Activated CD8-positive, alpha-beta T cell treated with anti-CD3 and anti-CD28 coated beads for 36 hours (primary cell): Measurements from ENCODE around the gene CSTF1. TPM values are rescaled to one million over a fixed set of nuclear protein-coding genes. Genes with fewer than 3 reads are reported as not detected.

ENCODE experiments used
- ATAC-seq: fragments of 200-7000 bp; cut with Tn5 transposase; one replicate; pipeline ENCODE4 v1.10.0; 2021; ENCODE audit warnings: mild to moderate bottlenecking, moderate library complexity
- CTCF ChIA-PET: fragments of 350-600 bp; sonication (Branson Sonifier 250); formaldehyde crosslinking; loops from one replicate; lab custom pipeline; 2021; ENCODE audit warnings: antibody characterized with exemption; lab: Charles Lee
- POLR2A ChIA-PET: fragments of 350-600 bp; sonication (Branson Sonifier 250); formaldehyde crosslinking; loops from one replicate; lab custom pipeline; 2021; ENCODE audit warnings: antibody characterized with exemption; lab: Charles Lee
- DNase-seq: peaks from one replicate; pipeline ENCODE4 v3.0.0-alpha.2; 2020
- H3K27ac Mint-ChIP-seq: one replicate; pipeline ENCODE4 v1.8.0; 2021; ENCODE audit warnings: mild to moderate bottlenecking, mixed read lengths
- H3K27me3 Mint-ChIP-seq: one replicate; pipeline ENCODE4 v1.8.0; 2021; ENCODE audit warnings: mixed read lengths
- H3K36me3 Mint-ChIP-seq: one replicate; pipeline ENCODE4 v1.8.0; 2021; ENCODE audit warnings: low read depth, mixed read lengths
- H3K4me1 Mint-ChIP-seq: one replicate; pipeline ENCODE4 v1.8.0; 2021; ENCODE audit warnings: low read depth, mixed read lengths
- H3K4me3 Mint-ChIP-seq: one replicate; pipeline ENCODE4 v1.8.0; 2021; ENCODE audit warnings: mild to moderate bottlenecking, moderate library complexity, mixed read lengths
- H3K9me3 Mint-ChIP-seq: one replicate; pipeline ENCODE4 v1.8.0; 2021; ENCODE audit warnings: mixed read lengths
- intact Hi-C: fragments of 100-400 bp; cut with micrococcal nuclease; formaldehyde crosslinking; loops from one replicate; pipeline ENCODE4 v1.10.0; 2022
- total RNA-seq, 2 experiments: library from RNA; stranded (reverse); gene quantifications; one replicate each; pipeline ENCODE4 v1.2.3, GENCODE V29; 2021
- TF ChIP-seq, protein P1 (sequence below): fragments of 200-600 bp; IDR thresholded peaks from one replicate; pipeline ENCODE4 v1.8.0; 2022; ENCODE audit warnings: antibody characterized with exemption, mild to moderate bottlenecking

The CSTF1 gene
- total RNA-seq, 2 experiments from 2014 or later, result 63.4 to 66.2 TPM

DNA sequence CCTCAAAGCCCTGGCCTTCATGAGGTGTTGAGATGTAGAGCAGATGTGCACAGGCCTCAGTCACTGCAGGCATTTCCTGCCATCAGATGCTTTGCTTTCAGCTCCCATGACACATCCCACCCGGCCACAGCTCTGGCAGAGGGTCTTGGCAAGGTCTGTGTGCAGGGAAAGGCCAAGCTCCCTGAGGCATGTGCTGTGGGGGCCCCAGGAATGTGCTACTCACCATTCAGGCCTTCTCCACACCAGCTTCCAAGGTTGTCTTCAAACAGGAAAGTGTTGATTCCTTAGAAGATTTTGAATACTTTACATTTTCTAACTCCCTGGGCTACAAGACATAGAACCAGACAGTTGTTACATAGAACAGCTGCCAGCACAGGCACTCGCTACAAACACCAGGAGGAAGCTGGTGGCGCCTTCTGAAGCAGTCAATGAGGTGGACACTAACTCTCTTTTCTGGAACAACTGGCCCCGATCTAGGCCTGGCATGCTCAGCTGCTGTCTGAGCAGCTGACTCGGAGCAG lies 47.4 kb downstream of the CSTF1 start:
- DNase-seq (peak; percentile 64), ATAC-seq (peak; percentile 61)
- ChIA-PET CTCF (interaction anchor here (0.8 to 1.5 kb wide), 4 partner anchors 15 to 29 kb away, joined by 3 to 4 read pairs (median 4); no protein-coding TSS in a partner anchor), POLR2A (interaction anchor here (0.7 to 1.6 kb wide), 7 partner anchors 11 to 29 kb away, joined by 3 to 10 read pairs (median 3); partner anchors contain the start of gene RTF2)
- intact Hi-C loops, result no loop called here
- Mint-ChIP-seq H3K4me3 (peak overlapping the region; percentile 56), H3K4me1 (peaks cover 49% of the 10 kb centered on the region), H3K27me3 (no peaks in the 10 kb centered on the region), H3K36me3 (peaks cover 14% of the 10 kb centered on the region), H3K9me3 (no peaks in the 10 kb centered on the region), H3K27ac (peak overlapping the region; percentile 96)
- TF ChIP-seq, protein P1, sequence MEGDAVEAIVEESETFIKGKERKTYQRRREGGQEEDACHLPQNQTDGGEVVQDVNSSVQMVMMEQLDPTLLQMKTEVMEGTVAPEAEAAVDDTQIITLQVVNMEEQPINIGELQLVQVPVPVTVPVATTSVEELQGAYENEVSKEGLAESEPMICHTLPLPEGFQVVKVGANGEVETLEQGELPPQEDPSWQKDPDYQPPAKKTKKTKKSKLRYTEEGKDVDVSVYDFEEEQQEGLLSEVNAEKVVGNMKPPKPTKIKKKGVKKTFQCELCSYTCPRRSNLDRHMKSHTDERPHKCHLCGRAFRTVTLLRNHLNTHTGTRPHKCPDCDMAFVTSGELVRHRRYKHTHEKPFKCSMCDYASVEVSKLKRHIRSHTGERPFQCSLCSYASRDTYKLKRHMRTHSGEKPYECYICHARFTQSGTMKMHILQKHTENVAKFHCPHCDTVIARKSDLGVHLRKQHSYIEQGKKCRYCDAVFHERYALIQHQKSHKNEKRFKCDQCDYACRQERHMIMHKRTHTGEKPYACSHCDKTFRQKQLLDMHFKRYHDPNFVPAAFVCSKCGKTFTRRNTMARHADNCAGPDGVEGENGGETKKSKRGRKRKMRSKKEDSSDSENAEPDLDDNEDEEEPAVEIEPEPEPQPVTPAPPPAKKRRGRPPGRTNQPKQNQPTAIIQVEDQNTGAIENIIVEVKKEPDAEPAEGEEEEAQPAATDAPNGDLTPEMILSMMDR, result no peak

DNA sequence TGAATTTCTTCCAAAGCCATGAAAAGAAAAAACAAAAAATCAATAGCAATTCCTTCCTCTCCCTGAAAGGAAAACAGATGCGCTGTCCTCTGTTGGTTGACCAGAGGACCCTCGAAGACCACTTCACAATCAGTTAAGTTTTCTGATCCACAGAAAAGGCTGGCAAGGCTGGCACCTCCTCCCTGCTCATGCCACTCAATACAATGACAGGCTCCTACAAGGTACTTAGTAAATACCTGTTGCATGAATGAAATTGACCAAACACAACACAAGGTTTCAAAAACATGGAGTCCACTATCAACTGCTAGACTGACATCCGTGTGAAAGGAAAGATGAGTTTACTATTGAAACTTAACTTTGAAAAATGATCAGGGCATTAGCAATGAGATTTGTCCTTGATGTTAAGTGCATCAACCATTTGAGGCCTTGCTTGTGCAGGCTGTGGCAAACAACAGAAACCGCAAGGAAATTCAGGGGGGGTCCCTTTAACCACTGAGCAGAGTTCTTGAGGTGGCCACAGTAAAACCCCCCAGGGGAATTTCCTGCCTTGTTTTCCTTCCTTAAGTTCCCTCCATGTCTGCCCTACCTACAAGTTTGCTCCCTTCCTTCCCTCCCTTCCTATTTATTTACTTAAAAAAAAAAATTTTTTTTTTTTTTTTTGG lies 48.0 kb downstream of the CSTF1 start:
- Mint-ChIP-seq H3K4me1 (peaks cover 46% of the 10 kb centered on the region), H3K27me3 (no peaks in the 10 kb centered on the region), H3K27ac (peak overlapping the region; percentile 96), H3K4me3 (peak overlapping the region; percentile 56), H3K36me3 (peaks cover 14% of the 10 kb centered on the region), H3K9me3 (no peaks in the 10 kb centered on the region)
- CTCF ChIA-PET, result interaction anchor here (0.8 to 1.5 kb wide), 4 partner anchors 14 to 29 kb away, joined by 3 to 4 read pairs (median 4); no protein-coding TSS in a partner anchor
- TF ChIP-seq, protein P1, result no peak
- intact Hi-C loops, result no loop called here
- ATAC-seq (peak; percentile 60), DNase-seq (peak; percentile 87)
- POLR2A ChIA-PET, result interaction anchor here (0.7 to 1.6 kb wide), 6 partner anchors 11 to 28 kb away, joined by 3 to 10 read pairs (median 3); partner anchors contain the start of gene RTF2

DNA sequence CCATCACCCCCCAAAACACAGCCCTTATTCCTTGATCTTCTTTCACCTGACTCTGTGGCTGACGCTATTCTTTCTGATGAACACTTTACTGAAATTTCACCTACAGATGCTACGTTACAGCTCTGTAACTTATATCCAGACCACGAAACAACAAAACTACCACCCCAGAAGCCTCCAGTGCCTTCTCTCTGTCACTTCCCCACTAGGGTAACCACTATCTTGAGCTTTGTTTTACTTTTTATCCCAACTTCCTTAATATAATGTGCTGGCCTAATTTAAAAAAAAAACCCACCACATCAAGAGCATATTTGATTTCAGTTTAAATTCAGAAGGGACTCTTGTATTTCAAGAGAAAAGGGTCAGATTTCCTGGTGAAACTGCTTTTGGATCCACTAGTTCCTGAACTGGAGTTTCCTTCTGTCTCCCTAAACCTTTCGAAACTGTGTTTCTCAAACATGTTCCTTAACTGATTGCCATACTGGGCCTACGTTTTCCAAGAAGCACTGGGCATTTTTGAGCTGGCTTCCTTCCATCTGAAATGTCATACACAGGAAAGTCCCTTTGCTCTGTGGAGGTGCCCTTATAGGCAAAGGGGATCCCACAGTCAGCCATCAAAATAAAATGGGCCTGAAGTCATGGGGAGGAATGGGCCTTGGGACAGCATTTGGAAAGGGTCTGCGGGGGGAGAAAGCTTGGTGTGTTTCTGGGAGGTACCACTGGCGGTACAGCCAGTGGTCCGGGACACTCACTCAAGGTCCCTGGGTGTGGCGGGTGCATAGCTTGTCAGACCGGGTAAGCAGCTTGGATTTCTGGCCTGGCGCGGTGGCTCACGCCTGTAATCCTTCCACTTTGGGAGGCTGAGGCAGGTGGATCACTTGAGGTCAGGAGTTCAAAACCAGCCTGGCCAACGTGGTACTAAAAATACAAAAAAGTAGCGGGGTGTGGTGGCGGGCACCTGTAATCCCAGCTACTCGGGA lies 50.2 kb downstream of the CSTF1 start:
- intact Hi-C loops, result no loop called here
- ATAC-seq, result peak; percentile 10
- POLR2A ChIA-PET, result interaction anchor here (0.7 to 3.4 kb wide), 6 partner anchors 10 to 31 kb away, joined by 3 to 19 read pairs (median 4); partner anchors contain the start of gene CASS4
- Mint-ChIP-seq H3K27ac (peak overlapping the region; percentile 85), H3K36me3 (peaks cover 14% of the 10 kb centered on the region), H3K4me1 (peaks cover 42% of the 10 kb centered on the region), H3K27me3 (no peaks in the 10 kb centered on the region), H3K4me3 (peak overlapping the region; percentile 1), H3K9me3 (no peaks in the 10 kb centered on the region)
- CTCF ChIA-PET, result interaction anchor here (1.1 to 1.4 kb wide), 4 partner anchors 21 to 50 kb away, joined by 3 to 4 read pairs (median 4); partner anchors contain the start of genes CASS4 and CSTF1
- TF ChIP-seq, protein P1, result no peak
- peak; percentile 28 for DNase-seq

DNA sequence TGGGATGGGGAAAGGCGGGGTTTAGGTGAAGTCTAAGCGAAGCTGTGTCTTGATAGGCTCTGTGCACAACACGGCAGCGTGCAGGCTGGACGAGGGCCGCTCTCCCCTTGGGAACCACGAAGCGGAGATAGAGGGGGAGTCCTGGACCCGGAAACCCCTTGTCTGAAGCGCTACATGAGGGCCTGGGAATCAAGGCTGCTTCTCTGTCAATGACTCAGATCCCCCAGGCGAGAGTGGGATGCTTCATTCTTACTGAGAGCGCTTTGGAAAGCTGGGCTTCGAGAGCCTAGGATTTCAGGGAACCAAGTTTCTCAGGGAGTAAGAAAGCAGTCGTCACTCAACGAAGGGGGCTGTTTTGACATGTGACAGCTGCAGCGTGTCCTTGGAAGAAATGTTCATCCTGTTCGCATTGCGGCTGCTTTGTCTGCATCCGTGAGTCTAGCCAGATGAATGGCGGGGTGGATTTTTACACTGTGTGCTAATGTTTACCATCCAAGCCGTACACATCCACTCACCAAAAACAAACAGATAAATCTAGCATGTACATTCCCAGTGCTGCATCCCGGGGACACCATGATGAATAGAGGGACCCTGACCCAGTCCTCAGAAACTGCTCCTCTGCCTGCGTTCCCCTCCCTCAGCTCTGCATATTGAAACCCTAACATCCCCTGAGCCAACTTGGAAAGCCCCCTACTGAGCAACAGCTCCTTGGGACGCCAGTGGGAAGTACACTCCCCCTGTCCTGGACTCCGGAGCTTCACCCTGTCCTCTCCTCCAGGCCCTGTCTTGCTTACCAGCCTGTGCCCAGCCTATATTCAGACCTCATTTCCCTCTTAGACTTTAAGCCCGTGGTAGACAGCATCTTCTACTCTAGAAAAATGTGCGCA lies 51.5 kb downstream of the CSTF1 start:
- DNase-seq, result no peak
- intact Hi-C loops, result no loop called here
- Mint-ChIP-seq H3K36me3 (peaks cover 14% of the 10 kb centered on the region), H3K27ac (peak overlapping the region; percentile 75), H3K4me1 (peaks cover 33% of the 10 kb centered on the region), H3K4me3 (no peak overlapping the region), H3K27me3 (no peaks in the 10 kb centered on the region), H3K9me3 (no peaks in the 10 kb centered on the region)
- TF ChIP-seq, protein P1, result no peak
- POLR2A ChIA-PET, result interaction anchor here (0.7 to 3.4 kb wide), 4 partner anchors 10 to 25 kb away, joined by 3 to 19 read pairs (median 8); no protein-coding TSS in a partner anchor
- ATAC-seq, result no peak
- CTCF ChIA-PET, result interaction anchor here (1.1 to 1.4 kb wide), 5 partner anchors 10 to 51 kb away, joined by 3 to 4 read pairs (median 4); partner anchors contain the start of genes CASS4 and CSTF1
